HPDE6-E6E7 (cell line): ENCODE data around the gene TWF2.

Experiments
- DNase-seq: peaks from one replicate; pipeline ENCODE4 v3.0.0; 2011; ENCODE audit warnings: missing footprints; ENCODE audit errors: extremely low spot score

TWF2 gene

GRCh38 chr3:52182196-52182595 lies 56.8 kb downstream of the TWF2 start:
- DNase-seq = no peak

GRCh38 chr3:52181543-52181942 lies 57.4 kb downstream of the TWF2 start:
- DNase-seq = no peak
